PC-3 (cell line): Measurements from ENCODE around the gene METAP1. TPM values are rescaled to one million over a fixed set of nuclear protein-coding genes. Genes with fewer than 3 reads are reported as not detected.
A peak's percentile ranks its signal among the peaks of the same experiment; 100 is the strongest.

Experiments used
- ATAC-seq: fragments of 200-7000 bp; cut with Tn5 transposase; 2 replicates; pipeline ENCODE4 v1.9.1; 2020; ENCODE audit warnings: mild to moderate bottlenecking, moderate library complexity
- BruUV-seq: library from RNA; stranded (reverse); fragments of 400-500 nt; replicated peaks from 2 replicates; lab custom pipeline; 2021; lab: Mats Ljungman, UMichigan
- CTCF ChIA-PET: fragments of 300-600 bp; sonication (Branson Sonifier 250); formaldehyde crosslinking; loops from one replicate; lab custom pipeline; 2022; ENCODE audit warnings: antibody characterized with exemption; lab: Charles Lee
- POLR2A ChIA-PET: fragments of 300-600 bp; sonication (Branson Sonifier 250); formaldehyde crosslinking; loops from one replicate; lab custom pipeline; 2022; ENCODE audit warnings: antibody characterized with exemption; ENCODE audit not compliant: unreplicated experiment; lab: Charles Lee
- DNase-seq: peaks from one replicate; pipeline ENCODE4 v3.0.0-alpha.2; 2015
- H2AFZ ChIP-seq: fragments of 300-600 bp; sonication (generic); 2 replicates; pipeline ENCODE4 v1.6.0; 2016; ENCODE audit warnings: antibody characterized with exemption, low read length
- H3F3A ChIP-seq: fragments of 300-600 bp; sonication (generic); one replicate; pipeline ENCODE4 v1.6.0; 2017; ENCODE audit warnings: antibody characterized with exemption, low read length, control low read depth, mild to moderate bottlenecking; ENCODE audit not compliant: unreplicated experiment
- H3K27ac ChIP-seq: fragments of 300-600 bp; sonication (generic); 2 replicates; pipeline ENCODE4 v1.5.1; 2016; ENCODE audit warnings: mild to moderate bottlenecking, low read length
- H3K27me3 ChIP-seq: fragments of 300-600 bp; sonication (generic); 2 replicates; pipeline ENCODE4 v1.6.1; 2016; ENCODE audit warnings: low read length, mixed read lengths
- H3K36me3 ChIP-seq: fragments of 300-600 bp; sonication (generic); 2 replicates; pipeline ENCODE4 v1.6.1; 2016; ENCODE audit warnings: low read depth, mixed run types, low read length, mixed read lengths
- H3K4me1 ChIP-seq: fragments of 300-600 bp; sonication (generic); 2 replicates; pipeline ENCODE4 v1.5.1; 2016; ENCODE audit warnings: low read length; ENCODE audit not compliant: insufficient read depth
- H3K4me2 ChIP-seq: fragments of 300-600 bp; sonication (generic); 2 replicates; pipeline ENCODE4 v1.6.0; 2016; ENCODE audit warnings: low read length
- H3K4me3 ChIP-seq: fragments of 300-600 bp; sonication (generic); 2 replicates; pipeline ENCODE4 v1.5.1; 2016; ENCODE audit warnings: mild to moderate bottlenecking, low read length, mixed read lengths
- H3K79me2 ChIP-seq: fragments of 300-600 bp; sonication (generic); 2 replicates; pipeline ENCODE4 v1.6.1; 2017; ENCODE audit warnings: low read length, mixed read lengths
- H3K9ac ChIP-seq: fragments of 300-600 bp; sonication (generic); 2 replicates; pipeline ENCODE4 v1.6.0; 2016; ENCODE audit warnings: mild to moderate bottlenecking, low read length
- H3K9me2 ChIP-seq: fragments of 300-600 bp; sonication (generic); replicated peaks from 2 replicates; pipeline ENCODE4 v1.6.1; 2016; ENCODE audit warnings: mixed run types, low read length, mixed read lengths
- H3K9me3 ChIP-seq: fragments of 300-600 bp; sonication (generic); 2 replicates; pipeline ENCODE4 v1.6.1; 2016; ENCODE audit warnings: low read length, mixed read lengths
- H4K20me1 ChIP-seq: fragments of 300-600 bp; sonication (generic); 2 replicates; pipeline ENCODE4 v1.6.1; 2016; ENCODE audit warnings: low read length, mixed read lengths
- EZH2 ChIP-seq: fragments of 300-600 bp; sonication (generic); IDR thresholded peaks from one replicate; pipeline ENCODE4 v1.6.1; 2017; ENCODE audit warnings: antibody characterized with exemption, mild to moderate bottlenecking, low read length; ENCODE audit not compliant: unreplicated experiment
- EZH2phosphoT487 ChIP-seq: fragments of 300-600 bp; sonication (generic); IDR thresholded peaks from 2 replicates; pipeline ENCODE4 v1.6.1; 2018; ENCODE audit warnings: mild to moderate bottlenecking, antibody characterized with exemption, low read length, borderline replicate concordance
- intact Hi-C: fragments of 100-400 bp; cut with micrococcal nuclease; formaldehyde crosslinking; loops from 2 replicates; pipeline ENCODE4 v1.9.0; 2023
- total RNA-seq: library from RNA; depleted of rRNA; stranded (reverse); fragments of >200 nt; gene quantifications from 2 replicates; pipeline ENCODE4 v1.2.3, GENCODE V29; 2014
- TF ChIP-seq, protein P1 (sequence below): fragments of 300-600 bp; sonication (generic); conservative IDR thresholded peaks from 2 replicates; pipeline ENCODE4 v1.5.1; 2017; ENCODE audit warnings: antibody characterized with exemption, low read depth, mild to moderate bottlenecking, low read length

The METAP1 gene
- total RNA-seq, 1 experiment from 2014 or later: 53.9 TPM

DNA sequence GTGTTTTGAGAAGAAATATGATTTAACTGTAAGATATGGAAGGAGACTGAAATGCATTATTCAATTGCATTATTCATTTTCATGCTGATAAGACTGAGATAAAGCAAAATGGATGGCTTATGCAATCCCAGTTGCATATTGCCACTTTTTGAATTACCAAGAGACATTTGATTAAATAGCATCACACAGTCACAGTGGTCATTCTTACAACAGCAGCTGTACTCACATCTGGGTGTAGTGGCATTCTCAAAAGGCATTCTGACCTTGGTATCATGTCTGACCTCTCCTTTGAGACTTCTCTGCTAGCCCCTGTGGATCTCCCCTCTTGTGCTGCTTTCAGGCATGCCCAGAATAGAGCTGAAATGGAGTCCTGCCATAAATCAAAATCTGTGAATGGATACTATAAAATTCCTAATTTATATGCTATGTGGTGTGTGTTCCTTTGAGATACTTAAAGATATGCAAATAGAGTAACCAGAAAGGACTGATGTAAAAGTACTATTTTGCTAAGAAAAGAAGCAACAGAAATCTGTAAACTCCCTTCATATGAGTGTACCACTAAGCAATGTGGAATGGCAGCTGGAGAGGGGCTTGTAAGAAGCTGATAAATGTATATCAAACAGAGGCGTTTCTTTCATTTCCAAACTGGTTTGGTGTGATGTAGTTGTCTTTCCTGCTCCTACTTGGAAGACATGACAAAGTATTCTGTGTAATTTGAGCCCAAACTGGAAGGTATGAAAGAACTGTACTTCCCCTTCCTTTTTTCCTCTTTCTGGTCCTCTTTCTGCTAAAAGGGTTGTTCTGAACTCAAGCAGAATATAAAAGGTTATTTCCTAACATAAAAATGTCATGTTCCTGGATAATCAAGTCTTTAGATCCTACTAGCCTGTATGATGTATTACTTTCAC, 25.4 kb upstream of the METAP1 start:
- H3K36me3 ChIP-seq: no peaks in the 10 kb centered on the region
- no peaks in the 10 kb centered on the region for H4K20me1 ChIP-seq
- H3K4me2 ChIP-seq: 0 out of 2 replicates have a peak overlapping the region, but pooled peaks have one; percentile 15
- CTCF ChIA-PET: no interaction called here
- TF ChIP-seq, protein P1, sequence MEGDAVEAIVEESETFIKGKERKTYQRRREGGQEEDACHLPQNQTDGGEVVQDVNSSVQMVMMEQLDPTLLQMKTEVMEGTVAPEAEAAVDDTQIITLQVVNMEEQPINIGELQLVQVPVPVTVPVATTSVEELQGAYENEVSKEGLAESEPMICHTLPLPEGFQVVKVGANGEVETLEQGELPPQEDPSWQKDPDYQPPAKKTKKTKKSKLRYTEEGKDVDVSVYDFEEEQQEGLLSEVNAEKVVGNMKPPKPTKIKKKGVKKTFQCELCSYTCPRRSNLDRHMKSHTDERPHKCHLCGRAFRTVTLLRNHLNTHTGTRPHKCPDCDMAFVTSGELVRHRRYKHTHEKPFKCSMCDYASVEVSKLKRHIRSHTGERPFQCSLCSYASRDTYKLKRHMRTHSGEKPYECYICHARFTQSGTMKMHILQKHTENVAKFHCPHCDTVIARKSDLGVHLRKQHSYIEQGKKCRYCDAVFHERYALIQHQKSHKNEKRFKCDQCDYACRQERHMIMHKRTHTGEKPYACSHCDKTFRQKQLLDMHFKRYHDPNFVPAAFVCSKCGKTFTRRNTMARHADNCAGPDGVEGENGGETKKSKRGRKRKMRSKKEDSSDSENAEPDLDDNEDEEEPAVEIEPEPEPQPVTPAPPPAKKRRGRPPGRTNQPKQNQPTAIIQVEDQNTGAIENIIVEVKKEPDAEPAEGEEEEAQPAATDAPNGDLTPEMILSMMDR: no peak
- TF ChIP-seq EZH2 (no peak), EZH2phosphoT487 (no peak)
- DNase-seq (peak; percentile 9), ATAC-seq (no peak)
- no peak overlapping the region for H3K4me3 ChIP-seq
- no TSS peak for BruUV-seq
- no peaks in the 10 kb centered on the region for H3K9me3 ChIP-seq
- H3K27ac ChIP-seq: no peak overlapping the region
- H3K9me2 ChIP-seq: no peaks in the 10 kb centered on the region
- H3K27me3 ChIP-seq: no peaks in the 10 kb centered on the region
- H3F3A ChIP-seq: no peaks in the 10 kb centered on the region
- H2AFZ ChIP-seq: peak overlapping the region; percentile 40; the same call in 1 of the 2 replicates
- intact Hi-C loops: no loop called here
- H3K4me1 ChIP-seq: no peaks in the 10 kb centered on the region
- POLR2A ChIA-PET: no interaction called here
- no peak overlapping the region for H3K9ac ChIP-seq
- no peaks in the 10 kb centered on the region for H3K79me2 ChIP-seq

DNA sequence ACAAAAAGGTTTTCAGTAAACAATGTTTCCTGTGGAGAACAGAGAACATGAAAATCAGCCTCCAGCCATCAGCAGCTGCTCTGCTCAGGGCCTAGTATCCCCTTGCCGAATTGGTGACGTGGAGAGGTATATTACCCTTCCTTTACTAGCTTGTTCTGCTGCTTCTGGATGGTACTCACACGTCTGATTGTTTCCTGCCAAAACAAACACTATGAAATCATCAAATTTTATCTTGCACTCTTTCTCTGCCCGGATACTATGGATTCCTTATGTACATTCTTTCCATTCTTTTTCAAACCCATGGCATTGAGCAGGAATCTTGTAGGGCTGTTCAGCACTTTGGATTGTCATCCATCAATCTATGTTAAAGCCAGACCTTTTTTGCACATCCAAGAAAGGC, 18.8 kb upstream of the METAP1 start:
- Histone ChIP-seq H3K4me3 (no peak overlapping the region), H3F3A (no peaks in the 10 kb centered on the region), H3K4me2 (no peak overlapping the region), H3K36me3 (no peaks in the 10 kb centered on the region), H3K9ac (no peak overlapping the region), H3K9me2 (no peaks in the 10 kb centered on the region), H3K4me1 (0 out of 2 replicates have a peak, but pooled peaks cover 3% of the 10 kb centered on the region), H3K9me3 (no peaks in the 10 kb centered on the region), H3K27me3 (no peaks in the 10 kb centered on the region), H2AFZ (no peak overlapping the region), H3K79me2 (no peaks in the 10 kb centered on the region), H4K20me1 (no peaks in the 10 kb centered on the region), H3K27ac (no peak overlapping the region)
- DNase-seq (peak; percentile 78), ATAC-seq (peak; percentile 80)
- no TSS peak for BruUV-seq
- ChIA-PET CTCF (no interaction called here), POLR2A (no interaction called here)
- TF ChIP-seq, protein P1: no peak
- TF ChIP-seq EZH2phosphoT487 (no peak), EZH2 (no peak)
- intact Hi-C loops: no loop called here

GRCh38 chr4:98977557-98977956, 18.0 kb upstream of the METAP1 start:
- H3K27ac ChIP-seq: no peak overlapping the region
- no peak overlapping the region for H3K4me2 ChIP-seq
- H3K36me3 ChIP-seq: no peaks in the 10 kb centered on the region
- CTCF ChIA-PET: no interaction called here
- no peaks in the 10 kb centered on the region for H3K79me2 ChIP-seq
- TF ChIP-seq, protein P1: no peak
- no peak for TF ChIP-seq EZH2phosphoT487
- TF ChIP-seq EZH2: no peak
- no TSS peak for BruUV-seq
- no peaks in the 10 kb centered on the region for H3K9me3 ChIP-seq
- no peaks in the 10 kb centered on the region for H3F3A ChIP-seq
- ATAC-seq: no peak
- no peaks in the 10 kb centered on the region for H4K20me1 ChIP-seq
- no peak overlapping the region for H2AFZ ChIP-seq
- H3K9ac ChIP-seq: no peak overlapping the region
- POLR2A ChIA-PET: no interaction called here
- H3K9me2 ChIP-seq: no peaks in the 10 kb centered on the region
- no peaks in the 10 kb centered on the region for H3K27me3 ChIP-seq
- 0 out of 2 replicates have a peak, but pooled peaks cover 3% of the 10 kb centered on the region for H3K4me1 ChIP-seq
- intact Hi-C loops: no loop called here
- DNase-seq: no peak
- no peak overlapping the region for H3K4me3 ChIP-seq
